Measurements from ENCODE around the gene KCNK5. TPM values are rescaled to one million over a fixed set of nuclear protein-coding genes. Genes with fewer than 3 reads are reported as not detected.

Gene KCNK5
- total and polyA plus RNA-seq, 2 of the 8 experiments (the other 6 are each of a cell fraction or from before 2014, with no cell fraction given): 20.9 to 44.3 TPM

DNA sequence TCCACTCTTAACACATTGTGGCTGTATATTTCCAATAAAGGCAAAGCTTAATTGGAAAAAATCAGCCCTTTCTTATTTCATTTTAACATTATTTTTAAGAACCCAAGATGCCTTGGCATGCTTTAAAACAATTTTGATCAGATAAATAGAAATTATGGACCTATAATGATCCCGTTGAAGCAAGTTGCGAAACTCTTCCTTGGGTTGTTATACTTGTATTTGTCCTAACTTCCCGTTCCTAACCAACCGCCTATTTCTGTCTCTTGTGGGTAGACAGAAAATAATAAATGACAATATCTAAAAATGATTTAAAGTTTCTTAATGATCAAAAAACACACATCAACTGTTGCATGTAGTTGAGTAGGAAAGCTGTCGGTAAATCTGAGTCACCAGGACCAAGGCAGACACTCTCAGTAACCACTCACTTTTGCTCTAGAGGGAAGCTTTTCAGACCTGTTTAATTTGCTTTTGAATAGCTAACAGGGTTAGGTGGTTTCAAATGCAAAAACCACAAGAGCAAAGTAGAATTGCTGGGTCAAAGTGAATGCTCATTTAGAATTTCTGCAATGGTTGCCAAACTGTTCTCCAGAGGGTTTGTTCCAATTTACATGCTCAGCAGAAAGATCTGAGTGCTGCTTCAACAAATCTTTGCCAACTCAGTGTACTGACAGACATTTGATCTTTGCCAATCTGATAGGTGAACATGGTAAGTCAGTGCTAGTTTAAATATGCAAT, 34.2 kb upstream of the KCNK5 start (continued):
- TF ChIP-seq, protein P1, sequence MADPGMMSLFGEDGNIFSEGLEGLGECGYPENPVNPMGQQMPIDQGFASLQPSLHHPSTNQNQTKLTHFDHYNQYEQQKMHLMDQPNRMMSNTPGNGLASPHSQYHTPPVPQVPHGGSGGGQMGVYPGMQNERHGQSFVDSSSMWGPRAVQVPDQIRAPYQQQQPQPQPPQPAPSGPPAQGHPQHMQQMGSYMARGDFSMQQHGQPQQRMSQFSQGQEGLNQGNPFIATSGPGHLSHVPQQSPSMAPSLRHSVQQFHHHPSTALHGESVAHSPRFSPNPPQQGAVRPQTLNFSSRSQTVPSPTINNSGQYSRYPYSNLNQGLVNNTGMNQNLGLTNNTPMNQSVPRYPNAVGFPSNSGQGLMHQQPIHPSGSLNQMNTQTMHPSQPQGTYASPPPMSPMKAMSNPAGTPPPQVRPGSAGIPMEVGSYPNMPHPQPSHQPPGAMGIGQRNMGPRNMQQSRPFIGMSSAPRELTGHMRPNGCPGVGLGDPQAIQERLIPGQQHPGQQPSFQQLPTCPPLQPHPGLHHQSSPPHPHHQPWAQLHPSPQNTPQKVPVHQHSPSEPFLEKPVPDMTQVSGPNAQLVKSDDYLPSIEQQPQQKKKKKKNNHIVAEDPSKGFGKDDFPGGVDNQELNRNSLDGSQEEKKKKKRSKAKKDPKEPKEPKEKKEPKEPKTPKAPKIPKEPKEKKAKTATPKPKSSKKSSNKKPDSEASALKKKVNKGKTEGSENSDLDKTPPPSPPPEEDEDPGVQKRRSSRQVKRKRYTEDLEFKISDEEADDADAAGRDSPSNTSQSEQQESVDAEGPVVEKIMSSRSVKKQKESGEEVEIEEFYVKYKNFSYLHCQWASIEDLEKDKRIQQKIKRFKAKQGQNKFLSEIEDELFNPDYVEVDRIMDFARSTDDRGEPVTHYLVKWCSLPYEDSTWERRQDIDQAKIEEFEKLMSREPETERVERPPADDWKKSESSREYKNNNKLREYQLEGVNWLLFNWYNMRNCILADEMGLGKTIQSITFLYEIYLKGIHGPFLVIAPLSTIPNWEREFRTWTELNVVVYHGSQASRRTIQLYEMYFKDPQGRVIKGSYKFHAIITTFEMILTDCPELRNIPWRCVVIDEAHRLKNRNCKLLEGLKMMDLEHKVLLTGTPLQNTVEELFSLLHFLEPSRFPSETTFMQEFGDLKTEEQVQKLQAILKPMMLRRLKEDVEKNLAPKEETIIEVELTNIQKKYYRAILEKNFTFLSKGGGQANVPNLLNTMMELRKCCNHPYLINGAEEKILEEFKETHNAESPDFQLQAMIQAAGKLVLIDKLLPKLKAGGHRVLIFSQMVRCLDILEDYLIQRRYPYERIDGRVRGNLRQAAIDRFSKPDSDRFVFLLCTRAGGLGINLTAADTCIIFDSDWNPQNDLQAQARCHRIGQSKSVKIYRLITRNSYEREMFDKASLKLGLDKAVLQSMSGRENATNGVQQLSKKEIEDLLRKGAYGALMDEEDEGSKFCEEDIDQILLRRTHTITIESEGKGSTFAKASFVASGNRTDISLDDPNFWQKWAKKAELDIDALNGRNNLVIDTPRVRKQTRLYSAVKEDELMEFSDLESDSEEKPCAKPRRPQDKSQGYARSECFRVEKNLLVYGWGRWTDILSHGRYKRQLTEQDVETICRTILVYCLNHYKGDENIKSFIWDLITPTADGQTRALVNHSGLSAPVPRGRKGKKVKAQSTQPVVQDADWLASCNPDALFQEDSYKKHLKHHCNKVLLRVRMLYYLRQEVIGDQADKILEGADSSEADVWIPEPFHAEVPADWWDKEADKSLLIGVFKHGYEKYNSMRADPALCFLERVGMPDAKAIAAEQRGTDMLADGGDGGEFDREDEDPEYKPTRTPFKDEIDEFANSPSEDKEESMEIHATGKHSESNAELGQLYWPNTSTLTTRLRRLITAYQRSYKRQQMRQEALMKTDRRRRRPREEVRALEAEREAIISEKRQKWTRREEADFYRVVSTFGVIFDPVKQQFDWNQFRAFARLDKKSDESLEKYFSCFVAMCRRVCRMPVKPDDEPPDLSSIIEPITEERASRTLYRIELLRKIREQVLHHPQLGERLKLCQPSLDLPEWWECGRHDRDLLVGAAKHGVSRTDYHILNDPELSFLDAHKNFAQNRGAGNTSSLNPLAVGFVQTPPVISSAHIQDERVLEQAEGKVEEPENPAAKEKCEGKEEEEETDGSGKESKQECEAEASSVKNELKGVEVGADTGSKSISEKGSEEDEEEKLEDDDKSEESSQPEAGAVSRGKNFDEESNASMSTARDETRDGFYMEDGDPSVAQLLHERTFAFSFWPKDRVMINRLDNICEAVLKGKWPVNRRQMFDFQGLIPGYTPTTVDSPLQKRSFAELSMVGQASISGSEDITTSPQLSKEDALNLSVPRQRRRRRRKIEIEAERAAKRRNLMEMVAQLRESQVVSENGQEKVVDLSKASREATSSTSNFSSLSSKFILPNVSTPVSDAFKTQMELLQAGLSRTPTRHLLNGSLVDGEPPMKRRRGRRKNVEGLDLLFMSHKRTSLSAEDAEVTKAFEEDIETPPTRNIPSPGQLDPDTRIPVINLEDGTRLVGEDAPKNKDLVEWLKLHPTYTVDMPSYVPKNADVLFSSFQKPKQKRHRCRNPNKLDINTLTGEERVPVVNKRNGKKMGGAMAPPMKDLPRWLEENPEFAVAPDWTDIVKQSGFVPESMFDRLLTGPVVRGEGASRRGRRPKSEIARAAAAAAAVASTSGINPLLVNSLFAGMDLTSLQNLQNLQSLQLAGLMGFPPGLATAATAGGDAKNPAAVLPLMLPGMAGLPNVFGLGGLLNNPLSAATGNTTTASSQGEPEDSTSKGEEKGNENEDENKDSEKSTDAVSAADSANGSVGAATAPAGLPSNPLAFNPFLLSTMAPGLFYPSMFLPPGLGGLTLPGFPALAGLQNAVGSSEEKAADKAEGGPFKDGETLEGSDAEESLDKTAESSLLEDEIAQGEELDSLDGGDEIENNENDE (IDR thresholded peaks at IDR 0.05; ENCODE audit: insufficient replicate concordance, low read length): peak; percentile 83
- peak; percentile 42; the same call in 1 of the 2 replicates for TF ChIP-seq MAFK (IDR thresholded peaks at IDR 0.05; ENCODE audit: low read depth, low read length)
